Vagina (tissue), 2 donors: ENCODE results near the gene PADI2. TPM values are rescaled to one million over a fixed set of nuclear protein-coding genes. Genes with fewer than 3 reads are reported as not detected.

Source experiments
- DNase-seq, 2 donors: peaks; one replicate each; pipeline ENCODE4 v3.0.0-alpha.2; 2017; ENCODE audit errors: extremely low spot score in 2 of 2
- H3K27ac ChIP-seq: fragments of 200-600 bp; sonication (generic); one replicate; pipeline ENCODE4 v1.5.1; 2019
- H3K27me3 ChIP-seq: fragments of 200-600 bp; sonication (generic); one replicate; pipeline ENCODE4 v1.5.1; 2019
- H3K36me3 ChIP-seq, 2 donors: fragments of 200-600 bp; sonication (generic); one replicate each; pipeline ENCODE4 v1.5.1; 2017 to 2019
- H3K4me1 ChIP-seq: fragments of 200-600 bp; sonication (generic); one replicate; pipeline ENCODE4 v1.5.1; 2019
- H3K4me3 ChIP-seq, 2 donors: fragments of 200-600 bp; sonication (generic); 1 replicate in 1 of 2; 2 replicates in 1 of 2; pipeline ENCODE4 v1.5.1; 2016 to 2019
- H3K9me3 ChIP-seq: fragments of 200-600 bp; sonication (generic); one replicate; pipeline ENCODE4 v1.5.1; 2019
- CTCF ChIP-seq, 3 experiments: fragments of 450-650 bp in 2 of 3; fragments of 200-600 bp in 1 of 3; sonication (generic) in 1 of 3; IDR thresholded peaks; one replicate each; pipeline ENCODE4 v1.5.1; 2017 to 2019; ENCODE audit warnings: antibody characterized with exemption in 3 of 3, mild to moderate bottlenecking in 2 of 3, moderate library complexity in 2 of 3
- POLR2A ChIP-seq, 2 donors: fragments of 450-650 bp; IDR thresholded peaks; one replicate each; pipeline ENCODE4 v1.6.1; 2017; ENCODE audit warnings: antibody characterized with exemption in 2 of 2, mild to moderate bottlenecking in 2 of 2, moderate library complexity in 2 of 2
- POLR2AphosphoS5 ChIP-seq, 2 donors: sonication (generic); formaldehyde crosslinking; IDR thresholded peaks; one replicate each; pipeline ENCODE4 v1.9.0; 2017; ENCODE audit warnings: antibody characterized with exemption in 2 of 2, mild to moderate bottlenecking in 2 of 2, low read depth in 1 of 2; ENCODE audit not compliant: insufficient read depth in 1 of 2
- intact Hi-C: fragments of 100-400 bp; cut with DNase I; formaldehyde crosslinking; loops from one replicate; pipeline ENCODE4 v1.15.1; 2023
- total RNA-seq: library from RNA; depleted of rRNA; stranded (reverse); fragments of >200 nt; gene quantifications from one replicate; pipeline ENCODE4 v1.2.3, GENCODE V29; 2016

The PADI2 gene
- total RNA-seq, 1 donor from 2014 or later: 0.98 TPM

- Histone ChIP-seq H3K27ac (no peak overlapping the region), H3K9me3 (no peaks in the 10 kb centered on the region), H3K36me3 (no peaks in the 10 kb centered on the region), H3K4me3 (no peak overlapping the region), H3K4me1 (no peaks in the 10 kb centered on the region), H3K27me3 (no peaks in the 10 kb centered on the region)
- TF ChIP-seq CTCF (IDR thresholded peaks at IDR 0.05) (no peak), POLR2A (IDR thresholded peaks at IDR 0.05) (no peak), POLR2AphosphoS5 (IDR thresholded peaks at IDR 0.05; ENCODE audit: insufficient read depth in 1 of 2, low read depth in 1 of 2) (no peak)
- no peak for DNase-seq
- intact Hi-C loops: no loop called here
These were observed 49.1 kb downstream of the PADI2 start for GRCh38 chr1:17070163-17070525.

- intact Hi-C loops: no loop called here
These were observed 49.6 kb downstream of the PADI2 start for GRCh38 chr1:17069452-17070162.

GRCh38 chr1:17068789-17069188, 50.5 kb downstream of the PADI2 start:
- H3K27me3 ChIP-seq: no peaks in the 10 kb centered on the region
- H3K27ac ChIP-seq: no peak overlapping the region
- peaks cover under 1% of the 10 kb centered on the region for H3K4me1 ChIP-seq
- H3K9me3 ChIP-seq: no peaks in the 10 kb centered on the region
- TF ChIP-seq POLR2AphosphoS5 (IDR thresholded peaks at IDR 0.05; ENCODE audit: insufficient read depth in 1 of 2, low read depth in 1 of 2) (no peak), CTCF (IDR thresholded peaks at IDR 0.05) (no peak), POLR2A (IDR thresholded peaks at IDR 0.05) (no peak)
- H3K36me3 ChIP-seq: no peaks in the 10 kb centered on the region
- H3K4me3 ChIP-seq: no peak overlapping the region
- DNase-seq: no peak
- intact Hi-C loops: no loop called here

More at GRCh38 chr1:17069452-17070162, 49.6 kb downstream of the PADI2 start:
- Histone ChIP-seq H3K4me3 (no peak overlapping the region), H3K4me1 (no peaks in the 10 kb centered on the region), H3K36me3 (no peaks in the 10 kb centered on the region), H3K27me3 (no peaks in the 10 kb centered on the region), H3K9me3 (no peaks in the 10 kb centered on the region), H3K27ac (no peak overlapping the region)
- DNase-seq: no peak
- TF ChIP-seq POLR2AphosphoS5 (IDR thresholded peaks at IDR 0.05; ENCODE audit: insufficient read depth in 1 of 2, low read depth in 1 of 2): no peak
- TF ChIP-seq CTCF (IDR thresholded peaks at IDR 0.05): no peak

- no peak overlapping the region for H3K4me3 ChIP-seq
- TF ChIP-seq CTCF (IDR thresholded peaks at IDR 0.05) (no peak), POLR2AphosphoS5 (IDR thresholded peaks at IDR 0.05; ENCODE audit: insufficient read depth in 1 of 2, low read depth in 1 of 2) (no peak), POLR2A (IDR thresholded peaks at IDR 0.05) (no peak)
- intact Hi-C loops: no loop called here
- no peaks in the 10 kb centered on the region for H3K27me3 ChIP-seq
- DNase-seq: no peak
- H3K4me1 ChIP-seq: peaks cover 4% of the 10 kb centered on the region
- H3K36me3 ChIP-seq: no peaks in the 10 kb centered on the region
- H3K27ac ChIP-seq: no peak overlapping the region
- no peaks in the 10 kb centered on the region for H3K9me3 ChIP-seq
These were observed 51.6 kb downstream of the PADI2 start for GRCh38 chr1:17067465-17068240.

GRCh38 chr1:17067069-17067426, 52.2 kb downstream of the PADI2 start:
- Histone ChIP-seq H3K27ac (no peak overlapping the region), H3K4me3 (no peak overlapping the region), H3K9me3 (no peaks in the 10 kb centered on the region), H3K4me1 (peaks cover 4% of the 10 kb centered on the region), H3K36me3 (no peaks in the 10 kb centered on the region), H3K27me3 (no peaks in the 10 kb centered on the region)
- intact Hi-C loops: no loop called here
- DNase-seq: no peak
- TF ChIP-seq POLR2A (IDR thresholded peaks at IDR 0.05): no peak
- TF ChIP-seq CTCF (IDR thresholded peaks at IDR 0.05): no peak
- TF ChIP-seq POLR2AphosphoS5 (IDR thresholded peaks at IDR 0.05; ENCODE audit: insufficient read depth in 1 of 2, low read depth in 1 of 2): no peak
